ENCODE results near the gene AMBRA1. TPM values are rescaled to one million over a fixed set of nuclear protein-coding genes. Genes with fewer than 3 reads are reported as not detected.

Gene AMBRA1
- polyA plus RNA-seq, 1 donor from 2014 or later = 34.5 TPM

DNA sequence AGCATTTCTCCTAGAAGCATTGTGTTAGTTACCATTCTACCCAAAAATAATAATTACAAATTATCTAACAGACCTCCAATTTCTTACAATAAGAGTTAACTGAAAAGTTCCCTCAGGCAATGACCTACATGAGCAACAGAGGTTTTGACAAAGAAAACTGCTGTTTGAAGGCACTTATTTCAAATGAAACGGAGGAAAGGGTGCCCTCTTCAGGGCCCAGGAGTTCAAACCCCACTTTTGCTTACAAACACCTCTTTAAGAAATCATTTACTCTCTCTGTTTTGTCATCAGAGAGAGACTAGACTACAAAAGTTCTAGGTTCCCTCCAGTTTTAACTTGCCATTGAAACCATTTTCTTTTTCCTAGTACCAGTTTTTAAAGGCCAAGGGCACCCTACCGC is 56.7 kb downstream of the AMBRA1 start:
- Histone ChIP-seq H3K79me2 (replicated peaks; ENCODE audit: insufficient read depth, low read length) (peaks cover 24% of the 10 kb centered on the region), H3K4me3 (ENCODE audit: low read length) (peak overlapping the region; percentile 18), H3K27me3 (ENCODE audit: insufficient read depth, low read depth, low read length) (no peaks in the 10 kb centered on the region), H3K27ac (ENCODE audit: low read length) (peak overlapping the region; percentile 32), H3K36me3 (ENCODE audit: insufficient read depth, low read length) (no peaks in the 10 kb centered on the region), H3K9me2 (ENCODE audit: insufficient read depth, low read length) (no peaks in the 10 kb centered on the region), H4K20me1 (ENCODE audit: insufficient read depth) (no peaks in the 10 kb centered on the region), H3K9me3 (ENCODE audit: low read length) (no peaks in the 10 kb centered on the region), H3K4me2 (ENCODE audit: low read length) (peak overlapping the region; percentile 3), H2AFZ (ENCODE audit: low read depth, low read length) (no peak overlapping the region), H3K9ac (ENCODE audit: low read length) (peak overlapping the region; percentile 2), H3F3A (ENCODE audit: insufficient read depth, low read length, poor library complexity, severe bottlenecking) (no peaks in the 10 kb centered on the region)
- TF ChIP-seq RAD21 (conservative IDR thresholded peaks at IDR 0.05) = peak; percentile 50
- TF ChIP-seq, protein P1, sequence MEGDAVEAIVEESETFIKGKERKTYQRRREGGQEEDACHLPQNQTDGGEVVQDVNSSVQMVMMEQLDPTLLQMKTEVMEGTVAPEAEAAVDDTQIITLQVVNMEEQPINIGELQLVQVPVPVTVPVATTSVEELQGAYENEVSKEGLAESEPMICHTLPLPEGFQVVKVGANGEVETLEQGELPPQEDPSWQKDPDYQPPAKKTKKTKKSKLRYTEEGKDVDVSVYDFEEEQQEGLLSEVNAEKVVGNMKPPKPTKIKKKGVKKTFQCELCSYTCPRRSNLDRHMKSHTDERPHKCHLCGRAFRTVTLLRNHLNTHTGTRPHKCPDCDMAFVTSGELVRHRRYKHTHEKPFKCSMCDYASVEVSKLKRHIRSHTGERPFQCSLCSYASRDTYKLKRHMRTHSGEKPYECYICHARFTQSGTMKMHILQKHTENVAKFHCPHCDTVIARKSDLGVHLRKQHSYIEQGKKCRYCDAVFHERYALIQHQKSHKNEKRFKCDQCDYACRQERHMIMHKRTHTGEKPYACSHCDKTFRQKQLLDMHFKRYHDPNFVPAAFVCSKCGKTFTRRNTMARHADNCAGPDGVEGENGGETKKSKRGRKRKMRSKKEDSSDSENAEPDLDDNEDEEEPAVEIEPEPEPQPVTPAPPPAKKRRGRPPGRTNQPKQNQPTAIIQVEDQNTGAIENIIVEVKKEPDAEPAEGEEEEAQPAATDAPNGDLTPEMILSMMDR (IDR thresholded peaks at IDR 0.05; ENCODE audit: poor library complexity, severe bottlenecking) = peak; percentile 58
- TF ChIP-seq MXI1 (conservative IDR thresholded peaks at IDR 0.05; ENCODE audit: poor library complexity, severe bottlenecking) = no peak

DNA sequence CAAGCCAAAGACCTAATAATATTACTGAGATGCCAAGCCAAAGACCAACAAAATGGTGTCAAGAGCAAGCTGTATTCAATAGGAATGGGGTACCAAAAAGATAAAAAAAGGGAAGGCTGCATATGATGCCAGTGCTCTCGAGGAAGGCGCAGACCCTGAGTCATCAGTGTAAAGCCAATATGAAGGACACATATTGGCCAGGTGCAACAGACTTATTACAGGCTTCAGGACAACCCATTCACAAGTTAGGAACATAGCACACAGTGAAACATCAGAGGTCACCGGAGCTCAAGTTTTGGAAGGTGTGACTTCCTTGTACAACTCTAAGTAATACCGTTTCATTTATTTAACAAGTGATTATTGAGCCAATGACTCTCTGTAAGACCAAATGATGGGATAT is 58.1 kb downstream of the AMBRA1 start:
- Histone ChIP-seq H2AFZ (ENCODE audit: low read depth, low read length) (no peak overlapping the region), H3K27me3 (ENCODE audit: insufficient read depth, low read depth, low read length) (no peaks in the 10 kb centered on the region), H3K9ac (ENCODE audit: low read length) (no peak overlapping the region), H3F3A (ENCODE audit: insufficient read depth, low read length, poor library complexity, severe bottlenecking) (no peaks in the 10 kb centered on the region), H3K9me2 (ENCODE audit: insufficient read depth, low read length) (no peaks in the 10 kb centered on the region), H3K36me3 (ENCODE audit: insufficient read depth, low read length) (no peaks in the 10 kb centered on the region), H3K4me2 (ENCODE audit: low read length) (no peak overlapping the region), H3K4me3 (ENCODE audit: low read length) (no peak overlapping the region), H4K20me1 (ENCODE audit: insufficient read depth) (no peaks in the 10 kb centered on the region), H3K27ac (ENCODE audit: low read length) (no peak overlapping the region), H3K9me3 (ENCODE audit: low read length) (no peaks in the 10 kb centered on the region), H3K79me2 (replicated peaks; ENCODE audit: insufficient read depth, low read length) (peaks cover 30% of the 10 kb centered on the region)
- no peak for TF ChIP-seq MXI1 (conservative IDR thresholded peaks at IDR 0.05; ENCODE audit: poor library complexity, severe bottlenecking)

DNA sequence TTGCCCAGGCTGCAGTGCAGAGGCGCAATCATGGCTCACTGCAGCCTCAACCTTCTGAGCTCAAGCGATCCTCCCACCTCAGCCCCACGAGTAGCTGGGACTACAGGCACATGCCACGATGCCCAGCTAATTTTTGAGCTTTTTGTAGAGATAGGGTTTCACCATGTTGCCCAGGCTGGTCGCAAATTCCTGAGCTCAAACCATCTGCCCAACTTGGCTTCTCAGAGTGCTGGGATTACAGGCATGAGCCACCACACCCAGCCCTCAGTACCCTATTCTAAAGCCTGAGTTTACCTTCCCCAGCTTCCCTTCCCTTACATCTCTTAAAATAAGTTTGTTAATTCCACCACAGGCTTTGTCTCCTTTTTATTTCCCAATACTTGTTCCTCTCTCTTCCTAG is 59.1 kb downstream of the AMBRA1 start:
- H3K9me2 ChIP-seq (ENCODE audit: insufficient read depth, low read length) = no peaks in the 10 kb centered on the region
- H3K27me3 ChIP-seq (ENCODE audit: insufficient read depth, low read depth, low read length) = no peaks in the 10 kb centered on the region
- peaks cover 30% of the 10 kb centered on the region for H3K79me2 ChIP-seq (replicated peaks; ENCODE audit: insufficient read depth, low read length)
- H3K9me3 ChIP-seq (ENCODE audit: low read length) = no peaks in the 10 kb centered on the region
- no peak overlapping the region for H3K27ac ChIP-seq (ENCODE audit: low read length)
- H3K36me3 ChIP-seq (ENCODE audit: insufficient read depth, low read length) = no peaks in the 10 kb centered on the region
- no peak overlapping the region for H3K4me2 ChIP-seq (ENCODE audit: low read length)
- H4K20me1 ChIP-seq (ENCODE audit: insufficient read depth) = no peaks in the 10 kb centered on the region
- no peak overlapping the region for H3K9ac ChIP-seq (ENCODE audit: low read length)
- TF ChIP-seq, protein P1 (IDR thresholded peaks at IDR 0.05; ENCODE audit: poor library complexity, severe bottlenecking) = no peak
- no peak for TF ChIP-seq EZH2 (IDR thresholded peaks at IDR 0.05; ENCODE audit: borderline replicate concordance, insufficient read depth, low read length, poor library complexity, severe bottlenecking)
- TF ChIP-seq EP300 (conservative IDR thresholded peaks at IDR 0.05; ENCODE audit: poor library complexity, severe bottlenecking) = no peak
- TF ChIP-seq TAF1 (IDR thresholded peaks at IDR 0.05; ENCODE audit: low read depth) = no peak
- TF ChIP-seq RAD21 (conservative IDR thresholded peaks at IDR 0.05) = no peak
- TF ChIP-seq MXI1 (conservative IDR thresholded peaks at IDR 0.05; ENCODE audit: poor library complexity, severe bottlenecking) = no peak
- H2AFZ ChIP-seq (ENCODE audit: low read depth, low read length) = no peak overlapping the region
- no peaks in the 10 kb centered on the region for H3F3A ChIP-seq (ENCODE audit: insufficient read depth, low read length, poor library complexity, severe bottlenecking)
- no peak overlapping the region for H3K4me3 ChIP-seq (ENCODE audit: low read length)

All from neural cell (in vitro differentiated cells).